KBM-7 (cell line): Measurements from ENCODE around the gene PDS5B.
"Not testable (repeated sequence)": the region's sequence is repeated elsewhere in the genome, so short reads cannot be mapped to it uniquely, and the experiment has no call there.

ENCODE experiments used
- DNase-seq: peaks from one replicate; pipeline ENCODE4 v3.0.0-alpha.2; 2015
- in situ Hi-C: fragments of 300-500 bp; cut with MboI; formaldehyde crosslinking; loops from 2 replicates; pipeline ENCODE4 v1.14.3; 2020; ENCODE audit warnings: low sequenced_read_pairs, low pct_unique_long_range_greater_than_20kb, mixed read lengths

Gene PDS5B

DNA sequence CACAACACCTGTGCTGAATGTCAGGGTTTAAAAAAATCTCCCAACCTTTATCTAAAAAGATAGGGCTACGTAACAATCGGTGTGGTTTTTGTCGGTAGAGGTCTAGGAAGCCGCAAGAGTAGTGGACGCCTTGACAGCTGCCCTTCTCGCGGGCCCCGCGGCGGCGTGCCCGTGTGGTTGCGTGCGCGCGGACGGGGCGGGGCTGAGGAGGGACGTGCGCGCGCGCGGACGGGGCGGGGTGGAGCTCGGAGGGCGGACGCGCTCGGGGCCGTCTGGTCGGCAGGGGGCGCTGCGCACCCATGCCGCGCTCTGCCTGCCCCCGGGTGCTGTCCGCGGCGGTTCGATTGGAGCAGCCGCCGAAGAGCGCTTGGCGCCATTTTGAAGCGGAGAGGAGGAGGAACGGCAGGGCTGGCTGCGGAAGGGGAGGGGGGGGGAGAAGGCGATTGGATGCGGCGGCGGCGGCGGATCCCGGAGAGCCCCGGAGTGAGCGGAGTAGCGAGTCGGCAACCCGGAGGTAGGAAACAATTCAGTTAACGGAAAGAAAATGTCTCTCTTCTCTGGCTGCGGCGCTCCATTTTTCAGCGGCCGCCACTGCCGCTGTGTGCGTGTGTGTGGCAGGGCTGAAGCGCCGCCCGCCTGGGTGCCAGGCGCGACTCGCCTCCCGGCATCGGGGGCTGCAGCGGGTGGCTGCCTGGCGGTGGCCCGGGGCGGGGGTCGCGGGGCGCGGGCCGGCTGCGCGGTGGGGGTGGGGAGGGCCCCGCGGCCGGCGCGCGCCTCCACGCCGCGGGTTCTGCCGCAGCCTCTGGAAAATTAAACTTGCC lies at the start of gene PDS5B:
Gene PDS5B (plus strand): TSS at position 373 of the 821 bp plus-strand sequence. CDS start 62,321 bp downstream, outside the sequence.
- in situ Hi-C loops: no loop called here
- peak; percentile 97 for DNase-seq

- in situ Hi-C loops: no loop called here
- no peak for DNase-seq
Measured at GRCh38 chr13:32537580-32538142, 48.6 kb upstream of the PDS5B start.

DNA sequence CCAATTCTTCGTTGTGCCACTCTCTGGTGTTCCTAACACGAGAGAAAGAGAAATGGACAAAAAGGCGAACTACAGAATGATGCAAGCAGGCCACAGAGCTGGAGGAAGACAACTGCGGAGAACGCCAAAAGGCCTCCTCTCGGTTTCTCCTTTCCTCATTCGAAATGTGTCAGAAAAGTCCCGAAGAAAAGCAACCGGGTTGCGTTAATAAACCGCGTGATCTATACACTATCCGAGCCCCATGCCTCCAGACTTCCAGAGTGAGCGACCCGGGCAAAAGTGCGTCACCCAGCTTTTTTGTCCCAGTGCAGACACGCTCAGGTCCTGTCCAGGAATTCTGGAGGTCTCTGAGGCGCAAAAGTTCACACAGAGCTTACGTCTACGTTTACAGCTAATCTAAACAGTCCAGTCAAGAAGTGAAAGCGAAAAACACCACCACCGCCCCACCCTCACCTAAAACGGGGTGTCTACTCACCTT lies 48.1 kb upstream of the PDS5B start:
- peak; percentile 64 for DNase-seq

DNA sequence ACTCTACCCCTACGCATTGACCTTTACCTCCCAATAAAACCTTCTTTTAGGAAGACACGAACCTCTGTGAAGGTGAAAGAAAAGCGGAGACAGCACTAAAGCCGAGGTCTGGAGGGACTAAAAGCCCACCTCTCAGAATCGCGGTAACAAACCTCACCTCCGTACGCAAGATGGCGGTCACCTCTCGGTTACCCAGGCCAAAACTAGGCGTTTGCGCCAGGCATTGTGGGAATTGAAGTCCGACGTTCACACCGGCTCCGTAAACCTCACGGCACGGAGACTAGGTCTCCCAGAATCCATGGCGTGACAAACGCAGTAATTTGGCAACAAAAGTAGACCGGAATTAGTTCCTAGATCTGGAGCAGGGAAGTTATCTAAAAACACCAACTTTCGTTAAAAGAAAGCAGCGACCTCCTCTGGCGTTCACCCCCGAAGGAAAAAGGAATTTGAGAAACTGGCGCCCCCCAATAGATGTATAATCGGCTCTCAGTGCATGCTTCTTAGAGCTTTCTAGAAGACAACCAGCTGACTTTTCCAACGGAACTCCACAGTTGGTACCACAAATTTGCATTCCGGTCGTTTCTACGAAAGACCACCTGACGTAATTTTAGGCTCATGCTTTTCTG lies 47.5 kb upstream of the PDS5B start, which contains the start of gene N4BP2L2:
Gene N4BP2L2 (minus strand): TSS at position 175 of the 626 bp plus-strand sequence. CDS start 1,768 bp downstream, outside the sequence.
- in situ Hi-C loops: no loop called here
- DNase-seq: peak; percentile 97

More for the DNA sequence above, 48.1 kb upstream of the PDS5B start:
- in situ Hi-C loops: no loop called here

GRCh38 chr13:32542221-32542620 lies 44.0 kb upstream of the PDS5B start:
- in situ Hi-C loops: no loop called here
- no peak for DNase-seq

GRCh38 chr13:32545083-32545482 lies 41.2 kb upstream of the PDS5B start:
- in situ Hi-C loops: no loop called here
- no peak for DNase-seq

GRCh38 chr13:32548837-32549236 lies 37.4 kb upstream of the PDS5B start:
- DNase-seq: peak; percentile 54
- in situ Hi-C loops: no loop called here

- in situ Hi-C loops: no loop called here
Measured at GRCh38 chr13:32549788-32550187, 36.5 kb upstream of the PDS5B start.

GRCh38 chr13:32553720-32554119 lies 32.5 kb upstream of the PDS5B start:
- in situ Hi-C loops: no loop called here
- DNase-seq: no peak

More at GRCh38 chr13:32549788-32550187, 36.5 kb upstream of the PDS5B start:
- DNase-seq: no peak

- no peak for DNase-seq
- in situ Hi-C loops: no loop called here
Measured at GRCh38 chr13:32555613-32556012, 30.6 kb upstream of the PDS5B start.

GRCh38 chr13:32560842-32561241 lies 25.4 kb upstream of the PDS5B start:
- in situ Hi-C loops, DNase-seq: not testable (repeated sequence)

- in situ Hi-C loops, DNase-seq: not testable (repeated sequence)
Measured at GRCh38 chr13:32575687-32576086, 10.6 kb upstream of the PDS5B start.

GRCh38 chr13:32577032-32577431 lies 9.2 kb upstream of the PDS5B start:
- DNase-seq: no peak
- in situ Hi-C loops: no loop called here

DNA sequence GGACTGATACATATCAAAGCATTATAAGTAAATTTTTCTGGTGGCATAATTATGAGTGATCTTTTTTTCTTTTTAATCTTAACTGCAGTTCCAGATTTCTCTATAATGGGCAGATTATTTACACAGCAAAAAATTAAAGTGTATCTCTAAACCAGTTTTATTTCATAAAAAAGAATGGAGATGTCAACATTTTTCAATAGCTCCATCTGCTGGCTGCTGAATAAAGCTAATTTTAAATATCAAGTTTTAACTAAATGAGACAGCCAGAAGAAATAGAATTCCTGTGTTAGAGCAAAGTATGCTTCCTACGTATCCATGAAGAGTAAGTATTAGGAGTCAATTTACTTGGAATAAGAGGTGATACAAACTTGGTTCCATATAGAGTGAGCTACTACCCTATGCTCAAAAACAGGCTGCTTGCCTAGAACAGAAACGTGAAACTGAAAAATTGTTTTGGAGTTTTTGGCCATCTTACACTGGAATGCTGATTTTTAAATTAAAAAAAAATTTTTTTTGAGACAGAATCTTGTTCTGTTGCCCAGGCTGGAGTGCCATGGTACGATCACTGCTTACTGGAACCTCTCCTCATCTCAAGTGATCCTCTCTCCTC lies 5.0 kb upstream of the PDS5B start:
- peak; percentile 44 for DNase-seq
- in situ Hi-C loops: no loop called here

DNA sequence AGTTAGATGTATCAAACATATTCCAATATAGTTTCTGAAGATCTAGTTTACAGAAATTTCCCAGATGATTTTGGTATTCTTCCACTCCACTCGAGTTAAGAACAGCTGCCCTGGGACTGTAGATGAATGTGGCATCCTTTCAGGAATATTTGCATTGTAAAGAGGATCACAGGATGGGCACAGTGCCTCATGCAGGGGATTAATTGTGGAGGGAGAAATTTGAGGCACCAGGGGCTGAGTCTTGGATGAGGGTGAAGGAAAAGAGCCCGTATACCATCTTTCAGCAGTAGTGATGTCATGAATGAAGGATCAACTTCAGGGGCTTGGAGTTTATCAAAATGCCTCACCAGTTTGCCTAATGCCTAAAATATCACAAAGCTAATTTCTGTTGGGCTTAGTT lies 4.0 kb upstream of the PDS5B start:
- no peak for DNase-seq
- in situ Hi-C loops: no loop called here

- in situ Hi-C loops: no loop called here
- DNase-seq: no peak
Measured at GRCh38 chr13:32582991-32583390, 3.3 kb upstream of the PDS5B start.

DNA sequence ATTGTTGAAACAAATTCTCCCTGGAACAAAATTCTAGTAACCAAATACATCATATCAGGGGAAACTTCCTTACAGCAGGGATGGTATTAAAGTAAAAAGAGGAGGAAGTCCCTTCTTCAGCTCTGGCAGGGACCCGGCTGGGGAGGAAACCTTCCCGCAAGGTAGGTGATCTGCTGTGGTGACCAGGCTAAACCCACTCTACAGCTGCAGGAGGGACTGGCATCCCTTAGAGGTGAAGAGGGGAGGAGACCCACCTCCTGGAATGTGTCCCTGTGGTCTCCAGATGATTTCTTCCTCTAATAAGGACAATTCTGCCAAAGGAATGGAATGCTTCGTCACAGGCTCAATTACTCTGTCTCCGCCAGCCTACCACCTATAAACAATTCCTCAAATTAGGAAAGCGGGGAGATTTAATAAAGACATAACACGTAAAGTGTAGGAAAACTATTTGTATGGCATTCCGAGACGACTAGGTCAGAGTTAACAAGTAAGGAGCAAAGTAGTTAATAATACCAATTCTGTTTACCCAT lies 637 bp upstream of the PDS5B start:
- DNase-seq: peak; percentile 38
- in situ Hi-C loops: no loop called here

GRCh38 chr13:32587011-32587810 lies 959 bp downstream of the PDS5B start:
- in situ Hi-C loops: no loop called here
- DNase-seq: peak; percentile 73

GRCh38 chr13:32587811-32588170 lies 1.5 kb downstream of the PDS5B start:
- DNase-seq: no peak
- in situ Hi-C loops: no loop called here
